Hepatocyte (in vitro differentiated cells): ENCODE results near the gene TPRG1L. TPM values are rescaled to one million over a fixed set of nuclear protein-coding genes. Genes with fewer than 3 reads are reported as not detected.

ENCODE experiments used
- DNase-seq: peaks from one replicate; pipeline ENCODE4 v3.0.0-alpha.2; 2016; ENCODE audit warnings: low spot score
- H2AFZ ChIP-seq: fragments of 200-600 bp; sonication (generic); 2 replicates; pipeline ENCODE4 v1.6.0; 2016; ENCODE audit warnings: antibody characterized with exemption, mild to moderate bottlenecking
- H3K27ac ChIP-seq: fragments of 200-600 bp; sonication (generic); 2 replicates; pipeline ENCODE4 v1.5.1; 2016; ENCODE audit warnings: mild to moderate bottlenecking
- H3K27me3 ChIP-seq: fragments of 200-600 bp; sonication (generic); 2 replicates; pipeline ENCODE4 v1.6.1; 2016
- H3K36me3 ChIP-seq: fragments of 200-600 bp; sonication (generic); replicated peaks from 2 replicates; pipeline ENCODE4 v1.5.1; 2016; ENCODE audit warnings: low read depth; ENCODE audit not compliant: insufficient read depth
- H3K4me1 ChIP-seq: fragments of 200-600 bp; sonication (generic); 2 replicates; pipeline ENCODE4 v1.5.1; 2016; ENCODE audit warnings: mild to moderate bottlenecking, moderate library complexity; ENCODE audit not compliant: insufficient read depth
- H3K4me2 ChIP-seq: fragments of 200-600 bp; sonication (generic); 2 replicates; pipeline ENCODE4 v1.6.0; 2016
- H3K4me3 ChIP-seq: fragments of 200-600 bp; sonication (generic); 2 replicates; pipeline ENCODE4 v1.5.1; 2016; ENCODE audit warnings: mild to moderate bottlenecking
- H3K79me2 ChIP-seq: fragments of 200-600 bp; sonication (generic); 2 replicates; pipeline ENCODE4 v1.6.0; 2017; ENCODE audit warnings: mild to moderate bottlenecking
- H3K9me2 ChIP-seq: fragments of 200-600 bp; sonication (generic); replicated peaks from 2 replicates; pipeline ENCODE4 v1.6.0; 2017; ENCODE audit warnings: mild to moderate bottlenecking; ENCODE audit not compliant: insufficient read depth
- H3K9me3 ChIP-seq: fragments of 200-600 bp; sonication (generic); 2 replicates; pipeline ENCODE4 v1.5.1; 2016; ENCODE audit warnings: low read depth, mild to moderate bottlenecking
- H4K20me1 ChIP-seq: fragments of 200-600 bp; sonication (generic); 2 replicates; pipeline ENCODE4 v1.6.0; 2016; ENCODE audit warnings: mild to moderate bottlenecking; ENCODE audit not compliant: insufficient read depth, poor library complexity, severe bottlenecking
- CTCF ChIP-seq: fragments of 200-600 bp; sonication (generic); IDR thresholded peaks from 2 replicates; pipeline ENCODE4 v1.5.1; 2016; ENCODE audit warnings: antibody characterized with exemption, mild to moderate bottlenecking; ENCODE audit not compliant: poor library complexity
- EZH2 ChIP-seq: fragments of 200-600 bp; sonication (generic); IDR thresholded peaks from 2 replicates; pipeline ENCODE4 v1.6.1; 2016; ENCODE audit warnings: antibody characterized with exemption, mild to moderate bottlenecking, borderline replicate concordance
- EZH2phosphoT487 ChIP-seq: fragments of 200-600 bp; sonication (generic); IDR thresholded peaks from one replicate; pipeline ENCODE4 v1.6.1; 2018; ENCODE audit warnings: antibody characterized with exemption, mild to moderate bottlenecking, low read depth, moderate library complexity; ENCODE audit not compliant: unreplicated experiment, severe bottlenecking
- WGBS: methylation state at CpG from one replicate; pipeline ENCODE4 v1.1.6; 2016; ENCODE audit warnings: low lambda C conversion rate; ENCODE audit errors: missing lambda C conversion rate; 5-methylcytosine and 5-hydroxymethylcytosine counted together
- polyA plus RNA-seq: library from polyadenylated mRNA; unstranded; fragments of >200 nt; fragmentation: Nextera tagmentation; extraction: Ambion mirVana; gene quantifications from 2 replicates; pipeline ENCODE4 v1.2.1, GENCODE V29; 2016
- total RNA-seq: library from RNA; depleted of rRNA; stranded (reverse); fragments of >200 nt; gene quantifications from 2 replicates; pipeline ENCODE4 v1.2.3, GENCODE V29; 2014

TPRG1L gene
- total and polyA plus RNA-seq, 2 experiments from 2014 or later = 57.9 to 74.1 TPM

GRCh38 chr1:3612123-3612522 lies 12.7 kb upstream of the TPRG1L start:
- H3K36me3 ChIP-seq = no peaks in the 10 kb centered on the region
- DNase-seq = no peak
- H3K79me2 ChIP-seq = peaks cover 13% of the 10 kb centered on the region
- TF ChIP-seq EZH2 = no peak
- no peak for TF ChIP-seq EZH2phosphoT487
- no peak for TF ChIP-seq CTCF
- peaks cover 5% of the 10 kb centered on the region for H4K20me1 ChIP-seq
- no peaks in the 10 kb centered on the region for H3K27me3 ChIP-seq
- no peaks in the 10 kb centered on the region for H3K9me2 ChIP-seq
- H3K27ac ChIP-seq = peak overlapping the region; percentile 60
- peak overlapping the region; percentile 98 for H3K4me2 ChIP-seq
- no peak overlapping the region for H2AFZ ChIP-seq
- peaks cover 56% of the 10 kb centered on the region for H3K4me1 ChIP-seq
- 83% methylated on average over 7 of the region's 7 CpGs for WGBS
- H3K9me3 ChIP-seq = no peaks in the 10 kb centered on the region
- no peak overlapping the region for H3K4me3 ChIP-seq

DNA sequence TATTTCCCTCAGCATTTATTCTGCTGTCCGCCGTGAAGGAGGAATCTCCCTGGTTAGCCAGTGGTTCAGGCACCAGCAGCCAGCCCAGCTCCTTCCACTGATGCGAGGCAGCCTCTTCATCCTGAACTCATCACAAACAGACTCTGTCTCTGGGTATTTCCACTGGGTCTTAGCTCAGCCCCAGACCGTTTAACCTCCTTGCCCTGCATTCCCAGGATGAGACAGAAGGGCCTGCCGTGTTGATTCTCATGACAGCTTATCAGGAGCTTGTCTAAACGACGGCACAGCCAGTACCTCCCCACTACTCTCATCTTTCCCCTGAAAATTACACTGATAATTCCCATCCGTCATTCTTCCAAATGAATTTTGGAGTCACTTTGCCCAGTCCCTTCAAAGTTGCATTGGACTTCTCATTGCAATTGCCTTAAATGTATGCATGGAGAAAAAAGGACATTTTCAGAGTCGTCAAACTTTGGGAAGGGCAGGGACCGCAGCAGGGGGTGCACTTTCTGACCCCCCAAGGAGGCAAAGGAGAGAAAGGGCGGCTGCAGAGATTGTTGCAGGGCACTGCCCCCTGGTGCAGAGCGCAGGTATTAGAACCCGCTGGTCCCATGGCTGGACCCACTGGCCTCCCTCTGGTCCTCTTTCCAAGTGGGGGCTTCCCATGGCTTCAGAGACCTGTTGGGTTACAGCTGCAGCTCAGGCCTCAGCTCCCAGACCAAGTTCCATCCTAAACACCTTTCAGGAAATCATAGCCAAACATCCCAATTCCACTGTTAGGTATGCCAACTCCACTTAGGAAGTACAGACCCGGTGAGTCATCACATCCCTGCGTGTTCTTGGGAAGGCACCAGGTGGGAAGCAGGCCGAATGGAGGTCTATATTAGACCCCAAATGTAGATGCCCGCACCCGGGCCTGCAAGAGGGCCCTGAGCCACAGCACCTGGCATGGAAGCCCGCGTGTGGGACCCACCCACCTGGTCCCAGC lies 9.8 kb upstream of the TPRG1L start:
- 57% methylated on average over 20 of the region's 20 CpGs for WGBS
- Histone ChIP-seq H4K20me1 (no peaks in the 10 kb centered on the region), H3K4me2 (no peak overlapping the region), H3K36me3 (no peaks in the 10 kb centered on the region), H3K9me2 (no peaks in the 10 kb centered on the region), H3K27me3 (no peaks in the 10 kb centered on the region), H3K4me3 (no peak overlapping the region), H3K27ac (peak overlapping the region; percentile 89), H3K4me1 (peaks cover 47% of the 10 kb centered on the region), H3K9me3 (no peaks in the 10 kb centered on the region), H3K79me2 (no peaks in the 10 kb centered on the region), H2AFZ (no peak overlapping the region)
- peak; percentile 55 for TF ChIP-seq CTCF
- TF ChIP-seq EZH2phosphoT487 = no peak
- no peak for TF ChIP-seq EZH2
- peak; percentile 50 for DNase-seq

- no peaks in the 10 kb centered on the region for H3K27me3 ChIP-seq
- no peak overlapping the region for H3K4me2 ChIP-seq
- no peaks in the 10 kb centered on the region for H3K9me3 ChIP-seq
- DNase-seq = no peak
- WGBS = 97% methylated on average over 6 of the region's 9 CpGs
- TF ChIP-seq CTCF (no peak), EZH2 (no peak), EZH2phosphoT487 (no peak)
- H3K4me1 ChIP-seq = peaks cover 35% of the 10 kb centered on the region
- H3K36me3 ChIP-seq = no peaks in the 10 kb centered on the region
- no peak overlapping the region for H2AFZ ChIP-seq
- H4K20me1 ChIP-seq = no peaks in the 10 kb centered on the region
- H3K27ac ChIP-seq = no peak overlapping the region
- no peaks in the 10 kb centered on the region for H3K9me2 ChIP-seq
- H3K79me2 ChIP-seq = no peaks in the 10 kb centered on the region
- no peak overlapping the region for H3K4me3 ChIP-seq
Measured at GRCh38 chr1:3616861-3617260, 8.0 kb upstream of the TPRG1L start.
